Transverse colon (tissue), 4 donors: Measurements from ENCODE around the gene VPS4A. TPM values are rescaled to one million over a fixed set of nuclear protein-coding genes. Genes with fewer than 3 reads are reported as not detected.

ENCODE experiments used
- DNase-seq: peaks from one replicate; pipeline ENCODE4 v3.0.0-alpha.2; 2019
- H3K27ac ChIP-seq, 4 donors: fragments of 200-600 bp; sonication (generic); 2 replicates each; pipeline ENCODE4 v1.5.1; 2016 to 2018; ENCODE audit warnings: inconsistent platforms in 4 of 4
- H3K27me3 ChIP-seq: fragments of 200-600 bp; sonication (generic); 2 replicates; pipeline ENCODE4 v1.5.1; 2017; ENCODE audit warnings: inconsistent platforms
- H3K36me3 ChIP-seq, 4 donors: fragments of 200-600 bp; sonication (generic); 2 replicates each; pipeline ENCODE4 v1.5.1; 2017 to 2019; ENCODE audit warnings: inconsistent platforms in 4 of 4
- H3K4me1 ChIP-seq, 4 donors: fragments of 200-600 bp; sonication (generic); 2 replicates each; pipeline ENCODE4 v1.5.1; 2017 to 2020; ENCODE audit warnings: inconsistent platforms in 4 of 4
- H3K4me3 ChIP-seq, 4 donors: fragments of 200-600 bp; sonication (generic); 1 replicate in 1 of 4; 2 replicates in 3 of 4; pipeline versions ENCODE4 v1.5.1 to v1.6.1; 2017 to 2019; ENCODE audit warnings: inconsistent platforms in 4 of 4
- H3K9me3 ChIP-seq, 2 donors: fragments of 200-600 bp; sonication (generic); 2 replicates each; pipeline ENCODE4 v1.5.1; 2017 to 2019; ENCODE audit warnings: inconsistent platforms in 2 of 2
- EP300 ChIP-seq: sonication (generic); formaldehyde crosslinking; IDR thresholded peaks from one replicate; pipeline ENCODE4 v1.6.1; 2017; ENCODE audit warnings: antibody characterized with exemption, low read depth
- POLR2A ChIP-seq: fragments of 450-650 bp; IDR thresholded peaks from one replicate; pipeline ENCODE4 v1.6.1; 2016; ENCODE audit warnings: antibody characterized with exemption, mild to moderate bottlenecking, moderate library complexity
- POLR2AphosphoS5 ChIP-seq, 3 donors: sonication (generic); formaldehyde crosslinking; IDR thresholded peaks; one replicate each; pipeline ENCODE4 v1.6.1; 2016; ENCODE audit warnings: antibody characterized with exemption in 3 of 3
- WGBS, 2 donors: methylation state at CpG; one replicate each; pipeline ENCODE4 v1.1.5; 2018; ENCODE audit warnings: low coverage in 1 of 2; 5-methylcytosine and 5-hydroxymethylcytosine counted together
- in situ Hi-C, 4 donors: fragments of 200-750 bp; cut with MboI; loops; one replicate each; pipeline versions ENCODE4 v1.15.0 to v1.15.1; 2017; ENCODE audit warnings: low sequenced_read_pairs in 3 of 4, low pct_ligation_motif_present in 1 of 4, low pct_unique_long_range_greater_than_20kb in 1 of 4
- intact Hi-C: fragments of 100-400 bp; cut with DNase I; formaldehyde crosslinking; loops from one replicate; pipeline ENCODE4 v1.15.1; 2023; ENCODE audit warnings: low total_unique reads
- total RNA-seq, 4 donors: library from RNA; depleted of rRNA; stranded (reverse); fragments of >200 nt; gene quantifications; one replicate each; pipeline ENCODE4 v1.1.0, GENCODE V29; 2016
- TF ChIP-seq, protein P1 (sequence below), 5 experiments: fragments of 200-600 bp in 3 of 5; fragments of 450-650 bp in 2 of 5; sonication (generic) in 3 of 5; IDR thresholded peaks; 1 replicate in 2 of 5; 2 replicates in 3 of 5; pipeline ENCODE4 v1.5.1; 2016 to 2017; ENCODE audit warnings: antibody characterized with exemption in 5 of 5, inconsistent platforms in 3 of 5, mild to moderate bottlenecking in 2 of 5, moderate library complexity in 1 of 5

The VPS4A gene
- total RNA-seq, 4 donors from 2014 or later = 11.9 to 151 (median 42.7) TPM

- DNase-seq = no peak
- Histone ChIP-seq H3K9me3 (no peaks in the 10 kb centered on the region), H3K27ac (no peak overlapping the region), H3K4me3 (no peak overlapping the region), H3K4me1 (peaks cover 0 to 2% (median 0%) of the 10 kb centered on the region in 4 donors), H3K27me3 (no peaks in the 10 kb centered on the region), H3K36me3 (peaks cover 0 to 20% (median 6%) of the 10 kb centered on the region in 4 donors)
- intact Hi-C loops = no loop called here
- WGBS, 2 donors = 69 to 83% methylated on average over 3 of the region's 3 CpGs
- in situ Hi-C loops = loop anchor here in 1 of 4 donors (25.0 kb wide), 1 partner anchor 408 kb away; no protein-coding TSS in a partner anchor
- TF ChIP-seq POLR2A (no peak), EP300 (no peak), POLR2AphosphoS5 (IDR thresholded peaks at IDR 0.05) (no peak)
- TF ChIP-seq, protein P1, sequence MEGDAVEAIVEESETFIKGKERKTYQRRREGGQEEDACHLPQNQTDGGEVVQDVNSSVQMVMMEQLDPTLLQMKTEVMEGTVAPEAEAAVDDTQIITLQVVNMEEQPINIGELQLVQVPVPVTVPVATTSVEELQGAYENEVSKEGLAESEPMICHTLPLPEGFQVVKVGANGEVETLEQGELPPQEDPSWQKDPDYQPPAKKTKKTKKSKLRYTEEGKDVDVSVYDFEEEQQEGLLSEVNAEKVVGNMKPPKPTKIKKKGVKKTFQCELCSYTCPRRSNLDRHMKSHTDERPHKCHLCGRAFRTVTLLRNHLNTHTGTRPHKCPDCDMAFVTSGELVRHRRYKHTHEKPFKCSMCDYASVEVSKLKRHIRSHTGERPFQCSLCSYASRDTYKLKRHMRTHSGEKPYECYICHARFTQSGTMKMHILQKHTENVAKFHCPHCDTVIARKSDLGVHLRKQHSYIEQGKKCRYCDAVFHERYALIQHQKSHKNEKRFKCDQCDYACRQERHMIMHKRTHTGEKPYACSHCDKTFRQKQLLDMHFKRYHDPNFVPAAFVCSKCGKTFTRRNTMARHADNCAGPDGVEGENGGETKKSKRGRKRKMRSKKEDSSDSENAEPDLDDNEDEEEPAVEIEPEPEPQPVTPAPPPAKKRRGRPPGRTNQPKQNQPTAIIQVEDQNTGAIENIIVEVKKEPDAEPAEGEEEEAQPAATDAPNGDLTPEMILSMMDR (IDR thresholded peaks at IDR 0.05) = no peak
These were observed 40.8 kb upstream of the VPS4A start for GRCh38 chr16:69270395-69270794.

GRCh38 chr16:69270831-69271230 lies 40.3 kb upstream of the VPS4A start:
- Histone ChIP-seq H3K27me3 (no peaks in the 10 kb centered on the region), H3K4me1 (peaks cover 0 to 5% (median 0%) of the 10 kb centered on the region in 4 donors), H3K36me3 (peaks cover 0 to 20% (median 6%) of the 10 kb centered on the region in 4 donors), H3K4me3 (no peak overlapping the region), H3K27ac (no peak overlapping the region), H3K9me3 (no peaks in the 10 kb centered on the region)
- intact Hi-C loops = no loop called here
- in situ Hi-C loops = loop anchor here in 1 of 4 donors (25.0 kb wide), 1 partner anchor 409 kb away; no protein-coding TSS in a partner anchor
- TF ChIP-seq EP300 (no peak), POLR2AphosphoS5 (IDR thresholded peaks at IDR 0.05) (no peak), POLR2A (no peak)
- TF ChIP-seq, protein P1 (IDR thresholded peaks at IDR 0.05) = no peak
- WGBS, 2 donors = 94 to 100% methylated on average over 2 of the region's 2 CpGs
- DNase-seq = no peak

GRCh38 chr16:69273009-69273408 lies 38.1 kb upstream of the VPS4A start:
- Histone ChIP-seq H3K9me3 (no peaks in the 10 kb centered on the region), H3K27ac (no peak overlapping the region), H3K4me1 (peaks cover 0 to 13% (median 0%) of the 10 kb centered on the region in 4 donors), H3K4me3 (no peak overlapping the region), H3K27me3 (no peaks in the 10 kb centered on the region), H3K36me3 (peaks cover 0 to 20% (median 6%) of the 10 kb centered on the region in 4 donors)
- in situ Hi-C loops = loop anchor here in 1 of 4 donors (25.0 kb wide), 1 partner anchor 411 kb away; no protein-coding TSS in a partner anchor
- no peak for DNase-seq
- intact Hi-C loops = no loop called here
- 83% methylated on average over 4 of the region's 4 CpGs; no CpG with 5 or more reads in 1 of the 2 donors for WGBS, 2 donors
- no peak for TF ChIP-seq POLR2A
- no peak for TF ChIP-seq POLR2AphosphoS5 (IDR thresholded peaks at IDR 0.05)
- TF ChIP-seq EP300 = no peak
- TF ChIP-seq, protein P1 (IDR thresholded peaks at IDR 0.05) = no peak

GRCh38 chr16:69274699-69275235 lies 36.4 kb upstream of the VPS4A start:
- Histone ChIP-seq H3K27ac (peak overlapping the region in 1 of 4 donors; percentile 63), H3K4me1 (peaks cover 0 to 13% (median 0%) of the 10 kb centered on the region in 4 donors), H3K36me3 (peaks cover 0 to 20% (median 6%) of the 10 kb centered on the region in 4 donors), H3K4me3 (no peak overlapping the region), H3K9me3 (no peaks in the 10 kb centered on the region), H3K27me3 (no peaks in the 10 kb centered on the region)
- in situ Hi-C loops = loop anchor here in 2 of 4 donors (25.0 kb wide), 2 partner anchors 387 to 412 kb away; no protein-coding TSS in a partner anchor
- TF ChIP-seq POLR2AphosphoS5 (IDR thresholded peaks at IDR 0.05) (no peak), EP300 (no peak), POLR2A (no peak)
- TF ChIP-seq, protein P1 (IDR thresholded peaks at IDR 0.05) = no peak
- intact Hi-C loops = no loop called here
- WGBS, 2 donors = 76 to 86% methylated on average over 4 of the region's 4 CpGs
- no peak for DNase-seq
